Astrocyte of the spinal cord (primary cell): ENCODE data around the gene ISG15.

Source experiments
- DNase-seq: peaks from one replicate; pipeline ENCODE4 v3.0.0; 2011; ENCODE audit warnings: low read depth, low spot score
- H3K4me3 ChIP-seq: 2 replicates; pipeline ENCODE4 v1.5.1; 2011; ENCODE audit warnings: low read depth, mild to moderate bottlenecking, low read length, moderate library complexity
- in situ Hi-C: cut with HindIII; loops from 2 replicates; pipeline ENCODE4 v1.10.0; 2017; ENCODE audit warnings: low sequenced_read_pairs
- TF ChIP-seq, protein P1 (sequence below): IDR thresholded peaks from 2 replicates; pipeline ENCODE4 v1.5.1; 2012; ENCODE audit warnings: low read depth, mild to moderate bottlenecking, low read length, inconsistent platforms

Gene ISG15

DNA sequence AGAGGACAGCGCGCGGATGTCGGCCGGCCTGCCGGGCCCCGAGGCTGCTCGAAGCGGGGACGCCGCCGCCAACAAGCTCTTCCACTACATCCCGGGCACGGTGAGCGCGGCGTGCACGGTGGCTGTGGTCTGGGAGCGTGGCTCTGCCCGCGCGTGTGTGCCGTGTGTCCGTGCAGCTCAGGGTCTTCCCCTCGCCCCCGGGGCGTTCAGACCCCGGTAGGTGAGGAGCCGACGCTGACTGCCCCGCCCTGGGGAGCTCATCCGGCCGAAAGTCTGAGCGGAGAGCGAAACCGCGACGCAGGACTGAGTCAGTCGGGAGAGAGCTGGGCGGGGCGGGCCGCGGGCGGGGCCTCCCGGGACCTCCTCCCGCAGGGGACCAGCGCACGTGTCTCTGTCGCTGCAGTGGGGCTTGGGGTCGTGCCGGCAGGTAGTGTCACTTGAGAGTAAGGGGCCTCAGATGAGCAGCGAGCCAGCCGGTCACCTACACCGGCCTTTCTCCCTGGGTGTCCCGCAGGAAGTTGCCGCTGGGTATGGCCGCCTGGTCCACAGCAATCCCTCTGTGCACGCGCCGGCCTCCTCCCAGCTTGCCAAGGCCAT is 46.5 kb upstream of the ISG15 start:
- H3K4me3 ChIP-seq = peak overlapping the region; percentile 55
- TF ChIP-seq, protein P1, sequence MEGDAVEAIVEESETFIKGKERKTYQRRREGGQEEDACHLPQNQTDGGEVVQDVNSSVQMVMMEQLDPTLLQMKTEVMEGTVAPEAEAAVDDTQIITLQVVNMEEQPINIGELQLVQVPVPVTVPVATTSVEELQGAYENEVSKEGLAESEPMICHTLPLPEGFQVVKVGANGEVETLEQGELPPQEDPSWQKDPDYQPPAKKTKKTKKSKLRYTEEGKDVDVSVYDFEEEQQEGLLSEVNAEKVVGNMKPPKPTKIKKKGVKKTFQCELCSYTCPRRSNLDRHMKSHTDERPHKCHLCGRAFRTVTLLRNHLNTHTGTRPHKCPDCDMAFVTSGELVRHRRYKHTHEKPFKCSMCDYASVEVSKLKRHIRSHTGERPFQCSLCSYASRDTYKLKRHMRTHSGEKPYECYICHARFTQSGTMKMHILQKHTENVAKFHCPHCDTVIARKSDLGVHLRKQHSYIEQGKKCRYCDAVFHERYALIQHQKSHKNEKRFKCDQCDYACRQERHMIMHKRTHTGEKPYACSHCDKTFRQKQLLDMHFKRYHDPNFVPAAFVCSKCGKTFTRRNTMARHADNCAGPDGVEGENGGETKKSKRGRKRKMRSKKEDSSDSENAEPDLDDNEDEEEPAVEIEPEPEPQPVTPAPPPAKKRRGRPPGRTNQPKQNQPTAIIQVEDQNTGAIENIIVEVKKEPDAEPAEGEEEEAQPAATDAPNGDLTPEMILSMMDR = no peak
- DNase-seq = peak; percentile 51
- in situ Hi-C loops = no loop called here

DNA sequence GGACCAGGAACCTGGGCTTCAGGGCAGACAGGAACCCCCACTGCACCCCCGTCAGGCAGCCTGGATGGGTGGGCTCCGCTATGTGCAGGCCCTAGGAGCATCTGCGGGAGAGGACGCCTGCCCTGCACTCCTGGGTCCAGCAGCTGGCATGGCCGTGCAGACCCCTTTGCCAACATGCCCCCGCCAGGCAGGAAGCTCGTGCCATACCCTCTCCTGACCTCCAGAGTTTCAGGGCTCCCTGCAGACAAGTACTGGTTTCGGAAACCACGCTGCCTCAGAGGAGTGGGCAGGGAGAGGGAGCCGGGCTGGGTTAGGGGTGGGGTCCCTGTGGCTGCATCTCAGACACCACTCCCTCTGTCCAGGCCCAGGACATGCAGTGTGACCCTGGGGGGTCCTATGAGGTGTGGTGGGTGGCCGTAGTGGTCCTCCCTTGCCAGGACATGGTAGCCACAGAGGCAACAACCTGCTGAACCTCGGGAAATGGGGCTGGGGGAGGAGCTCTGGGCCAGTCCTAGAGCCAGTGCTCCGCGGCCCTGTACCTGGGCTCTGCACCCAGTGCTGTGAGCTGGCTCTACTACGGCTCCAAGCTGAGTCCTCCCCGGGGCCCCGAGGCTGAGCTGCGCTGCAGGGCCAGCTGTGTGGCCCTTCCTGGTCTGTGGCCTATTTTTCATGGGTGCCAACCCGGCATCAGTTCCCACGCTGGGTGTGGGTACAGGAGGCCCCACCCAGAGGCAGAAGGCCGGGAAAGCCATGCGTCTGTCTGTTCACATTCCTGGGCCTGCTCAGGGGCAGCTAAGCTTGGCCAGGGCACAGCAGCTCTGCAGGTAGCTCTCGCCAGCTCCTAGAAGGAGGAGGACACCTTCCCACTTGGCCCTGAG is 45.6 kb upstream of the ISG15 start:
- in situ Hi-C loops = no loop called here
- no peak for DNase-seq
- TF ChIP-seq, protein P1 = no peak
- no peak overlapping the region for H3K4me3 ChIP-seq

DNA sequence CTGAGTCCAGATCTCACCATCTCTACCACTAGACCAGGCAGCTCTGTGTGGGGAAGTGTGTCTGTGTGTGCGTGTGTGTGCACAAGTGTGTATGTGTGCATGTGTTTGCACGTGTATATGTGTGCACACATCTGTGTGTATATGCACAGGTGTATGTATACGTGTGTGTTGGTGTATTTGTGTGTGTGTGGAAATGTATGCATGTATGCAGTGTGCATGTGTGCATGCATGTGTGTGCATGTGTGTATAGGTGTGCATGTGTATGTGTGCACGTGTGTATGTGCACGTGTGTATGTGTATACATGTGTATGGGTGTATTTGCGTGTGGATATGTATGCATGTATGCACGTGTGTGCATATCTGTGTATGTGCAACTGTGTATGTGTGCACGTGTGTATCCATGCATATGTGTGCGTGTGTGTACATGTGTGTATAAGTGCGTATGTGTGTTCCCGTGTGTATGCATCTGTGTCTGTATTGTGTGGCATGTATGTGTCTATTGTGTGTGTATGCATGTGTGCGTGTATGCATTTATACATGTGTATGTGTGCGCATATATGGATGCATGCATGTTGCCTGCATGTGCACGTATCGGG is 43.9 kb upstream of the ISG15 start:
- TF ChIP-seq, protein P1 = no peak
- in situ Hi-C loops = no loop called here
- no peak overlapping the region for H3K4me3 ChIP-seq
- no peak for DNase-seq

DNA sequence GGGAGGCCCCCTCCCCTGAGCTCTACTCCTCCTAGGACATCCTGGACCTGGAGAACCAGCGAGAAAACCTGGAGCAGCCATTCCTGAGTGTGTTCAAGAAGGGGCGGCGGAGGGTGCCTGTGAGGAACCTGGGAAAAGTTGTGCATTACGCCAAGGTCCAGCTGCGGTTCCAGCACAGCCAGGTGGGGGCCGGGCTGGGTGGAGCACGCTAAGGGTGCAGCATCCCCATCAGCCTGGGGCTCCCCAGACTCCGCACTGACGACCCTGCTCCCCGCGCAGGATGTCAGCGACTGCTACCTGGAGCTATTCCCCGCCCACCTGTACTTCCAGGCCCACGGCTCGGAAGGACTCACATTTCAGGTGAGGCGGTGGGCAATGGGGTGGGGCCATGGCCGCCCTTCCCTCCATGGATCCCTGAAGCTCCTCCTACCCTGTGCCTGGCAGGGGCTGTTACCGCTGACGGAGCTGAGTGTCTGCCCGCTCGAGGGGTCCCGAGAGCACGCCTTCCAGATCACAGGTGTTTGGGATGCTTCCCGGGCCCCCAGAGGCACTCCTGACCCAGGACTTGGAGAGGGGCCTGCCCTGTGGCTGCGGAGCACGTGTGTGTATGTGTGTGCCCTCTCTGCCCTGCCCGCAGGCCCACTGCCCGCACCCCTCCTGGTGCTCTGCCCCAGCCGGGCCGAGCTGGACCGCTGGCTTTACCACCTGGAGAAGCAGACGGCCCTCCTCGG is 42.9 kb upstream of the ISG15 start:
- in situ Hi-C loops = no loop called here
- DNase-seq = no peak
- no peak overlapping the region for H3K4me3 ChIP-seq

DNA sequence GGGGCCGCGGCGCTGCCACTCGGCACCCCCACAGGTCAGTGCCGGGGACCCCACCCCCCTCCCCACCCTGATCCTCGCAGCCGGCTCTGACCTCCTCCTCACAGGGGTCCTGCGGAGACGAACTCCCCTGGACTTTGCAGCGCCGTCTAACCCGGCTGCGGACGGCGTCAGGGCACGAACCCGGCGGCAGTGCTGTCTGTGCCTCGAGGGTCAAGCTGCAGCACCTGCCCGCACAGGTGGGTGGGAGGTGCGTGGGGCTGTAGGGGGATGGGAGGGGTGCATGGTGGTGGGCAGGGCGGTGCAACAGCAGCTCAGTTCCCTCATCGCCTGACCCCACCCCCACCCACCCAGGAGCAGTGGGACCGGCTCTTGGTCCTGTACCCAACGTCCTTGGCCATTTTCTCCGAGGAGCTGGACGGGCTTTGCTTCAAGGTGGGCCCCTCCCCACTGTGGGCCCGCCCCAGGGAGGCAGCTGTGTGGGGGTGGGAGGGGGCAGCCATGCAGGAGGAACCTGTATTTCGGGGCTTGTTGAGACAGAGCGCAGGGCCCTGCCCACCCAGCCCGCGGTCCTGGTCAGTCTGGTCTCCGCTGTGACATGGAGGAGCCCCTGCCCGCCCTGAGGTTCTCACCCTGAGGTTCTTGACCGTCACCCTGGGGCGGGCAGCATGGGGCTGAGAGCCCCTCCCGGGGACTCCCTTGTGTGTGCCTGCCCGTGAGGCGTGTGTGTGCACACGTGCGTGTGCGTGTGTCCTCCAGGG is 42.1 kb upstream of the ISG15 start:
- in situ Hi-C loops = no loop called here
- no peak overlapping the region for H3K4me3 ChIP-seq
- TF ChIP-seq, protein P1 = no peak
- DNase-seq = no peak

More for the DNA sequence above, 42.9 kb upstream of the ISG15 start:
- TF ChIP-seq, protein P1 = no peak
